ENCODE measurements around the gene NARS2. TPM values are rescaled to one million over a fixed set of nuclear protein-coding genes. Genes with fewer than 3 reads are reported as not detected.

The NARS2 gene
- total and polyA plus RNA-seq, 2 donors (not counting 1 experiment from before 2014, with no cell fraction given), result 13.2 to 15.7 TPM

DNA sequence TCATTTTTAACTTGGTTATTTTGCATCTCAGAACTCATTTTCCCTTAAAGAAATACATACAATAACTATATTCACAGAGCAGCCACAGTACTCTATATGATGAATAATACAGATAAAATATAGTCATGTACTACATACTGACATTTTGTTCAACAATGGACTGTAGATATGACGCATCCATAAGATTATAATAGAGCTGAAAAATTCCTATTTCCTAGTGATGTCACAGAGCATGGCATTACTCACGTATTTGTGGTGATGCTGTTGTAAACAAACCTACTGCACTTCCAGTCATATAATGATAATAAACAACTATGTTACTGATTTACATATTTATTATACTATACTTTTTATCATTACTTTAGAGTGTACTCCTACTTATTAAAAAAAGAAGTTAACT is 38.7 kb downstream of the NARS2 start:
- Histone ChIP-seq H3K27ac (ENCODE audit: insufficient read depth, low read length) (no peak overlapping the region), H3K79me2 (ENCODE audit: control insufficient read depth, insufficient read depth, low read length) (no peaks in the 10 kb centered on the region), H3K4me1 (ENCODE audit: control insufficient read depth, extremely low read depth, insufficient read depth, low read length) (no peaks in the 10 kb centered on the region), H3K27me3 (ENCODE audit: control insufficient read depth, insufficient read depth, low read length) (no peaks in the 10 kb centered on the region), H3K9ac (ENCODE audit: insufficient read depth, low read length) (no peak overlapping the region), H3K9me3 (ENCODE audit: control insufficient read depth, insufficient read depth, low read depth, low read length) (no peaks in the 10 kb centered on the region), H2AFZ (ENCODE audit: low read length) (no peak overlapping the region), H3K4me3 (replicated peaks in 1 of 4; ENCODE audit: control extremely low read depth in 1 of 4, insufficient read depth in 1 of 4, low read depth in 3 of 4, low read length in 4 of 4) (no peak overlapping the region), H3K4me2 (ENCODE audit: extremely low read depth, insufficient read depth, low read length) (no peak overlapping the region), H3K36me3 (ENCODE audit: control insufficient read depth, insufficient read depth, low read length) (no peaks in the 10 kb centered on the region), H4K20me1 (ENCODE audit: control insufficient read depth, extremely low read depth, insufficient read depth, low read length) (no peaks in the 10 kb centered on the region)
- TF ChIP-seq, protein P1, sequence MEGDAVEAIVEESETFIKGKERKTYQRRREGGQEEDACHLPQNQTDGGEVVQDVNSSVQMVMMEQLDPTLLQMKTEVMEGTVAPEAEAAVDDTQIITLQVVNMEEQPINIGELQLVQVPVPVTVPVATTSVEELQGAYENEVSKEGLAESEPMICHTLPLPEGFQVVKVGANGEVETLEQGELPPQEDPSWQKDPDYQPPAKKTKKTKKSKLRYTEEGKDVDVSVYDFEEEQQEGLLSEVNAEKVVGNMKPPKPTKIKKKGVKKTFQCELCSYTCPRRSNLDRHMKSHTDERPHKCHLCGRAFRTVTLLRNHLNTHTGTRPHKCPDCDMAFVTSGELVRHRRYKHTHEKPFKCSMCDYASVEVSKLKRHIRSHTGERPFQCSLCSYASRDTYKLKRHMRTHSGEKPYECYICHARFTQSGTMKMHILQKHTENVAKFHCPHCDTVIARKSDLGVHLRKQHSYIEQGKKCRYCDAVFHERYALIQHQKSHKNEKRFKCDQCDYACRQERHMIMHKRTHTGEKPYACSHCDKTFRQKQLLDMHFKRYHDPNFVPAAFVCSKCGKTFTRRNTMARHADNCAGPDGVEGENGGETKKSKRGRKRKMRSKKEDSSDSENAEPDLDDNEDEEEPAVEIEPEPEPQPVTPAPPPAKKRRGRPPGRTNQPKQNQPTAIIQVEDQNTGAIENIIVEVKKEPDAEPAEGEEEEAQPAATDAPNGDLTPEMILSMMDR (conservative IDR thresholded peaks at IDR 0.05 in 1 of 2, IDR thresholded peaks at IDR 0.05 in 1 of 2; ENCODE audit: low read depth in 1 of 2, low read length in 2 of 2), result no peak
- no peak for TF ChIP-seq EZH2 (IDR thresholded peaks at IDR 0.05; ENCODE audit: low read length, missing control alignments)
- DNase-seq (ENCODE audit: low read depth in 2 of 2), result peak; percentile 29 to 62

DNA sequence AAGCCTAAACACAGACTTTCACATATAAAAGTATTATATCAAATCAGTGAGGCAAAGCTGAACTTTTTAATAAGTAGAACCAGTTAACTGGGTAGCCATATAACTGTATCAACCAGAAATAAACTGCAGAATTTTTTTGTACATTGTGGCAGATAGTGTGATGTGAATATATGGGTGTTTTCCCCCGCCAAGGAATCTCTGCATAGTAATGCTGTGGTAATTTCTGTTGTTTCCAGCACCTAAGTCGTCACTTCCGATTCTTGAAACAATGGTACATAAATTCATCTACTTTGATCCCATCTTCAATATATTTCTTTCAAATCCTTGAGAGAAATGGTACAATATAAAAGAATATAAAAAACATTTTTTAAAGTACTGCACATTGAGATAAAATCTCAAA is 39.6 kb downstream of the NARS2 start:
- H3K27ac ChIP-seq (ENCODE audit: insufficient read depth, low read length), result no peak overlapping the region
- no peaks in the 10 kb centered on the region for H3K4me1 ChIP-seq (ENCODE audit: control insufficient read depth, extremely low read depth, insufficient read depth, low read length)
- no peaks in the 10 kb centered on the region for H3K27me3 ChIP-seq (ENCODE audit: control insufficient read depth, insufficient read depth, low read length)
- DNase-seq (ENCODE audit: low read depth in 2 of 2), result no peak
- H3K9me3 ChIP-seq (ENCODE audit: control insufficient read depth, insufficient read depth, low read depth, low read length), result no peaks in the 10 kb centered on the region
- no peak overlapping the region for H2AFZ ChIP-seq (ENCODE audit: low read length)
- no peak overlapping the region for H3K4me3 ChIP-seq (replicated peaks in 1 of 4; ENCODE audit: control extremely low read depth in 1 of 4, insufficient read depth in 1 of 4, low read depth in 3 of 4, low read length in 4 of 4)
- TF ChIP-seq, protein P1 (conservative IDR thresholded peaks at IDR 0.05 in 1 of 2, IDR thresholded peaks at IDR 0.05 in 1 of 2; ENCODE audit: low read depth in 1 of 2, low read length in 2 of 2), result no peak
- TF ChIP-seq EZH2 (IDR thresholded peaks at IDR 0.05; ENCODE audit: low read length, missing control alignments), result no peak
- H3K4me2 ChIP-seq (ENCODE audit: extremely low read depth, insufficient read depth, low read length), result no peak overlapping the region
- no peaks in the 10 kb centered on the region for H4K20me1 ChIP-seq (ENCODE audit: control insufficient read depth, extremely low read depth, insufficient read depth, low read length)
- no peaks in the 10 kb centered on the region for H3K79me2 ChIP-seq (ENCODE audit: control insufficient read depth, insufficient read depth, low read length)
- no peaks in the 10 kb centered on the region for H3K36me3 ChIP-seq (ENCODE audit: control insufficient read depth, insufficient read depth, low read length)
- no peak overlapping the region for H3K9ac ChIP-seq (ENCODE audit: insufficient read depth, low read length)

DNA sequence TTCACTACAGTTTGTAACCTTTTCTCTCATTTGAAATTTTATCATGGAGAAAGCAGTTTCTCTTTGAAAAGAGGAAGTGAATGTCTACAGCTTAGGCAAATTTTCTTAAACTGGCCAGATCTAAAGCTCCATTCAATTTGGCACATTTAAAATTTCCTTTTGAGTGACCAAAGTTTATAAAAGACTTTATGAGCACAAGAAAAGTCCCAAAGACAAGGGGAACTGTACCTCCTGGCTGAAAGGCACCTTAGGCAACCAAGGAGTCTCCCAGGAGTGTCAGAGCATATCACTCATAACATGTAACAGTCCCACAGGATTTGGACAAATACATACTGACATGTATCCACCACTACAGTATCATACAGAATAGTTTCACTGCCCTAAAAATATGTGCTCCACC is 41.3 kb downstream of the NARS2 start:
- Histone ChIP-seq H3K36me3 (ENCODE audit: control insufficient read depth, insufficient read depth, low read length) (no peaks in the 10 kb centered on the region), H3K4me2 (ENCODE audit: extremely low read depth, insufficient read depth, low read length) (no peak overlapping the region), H3K27me3 (ENCODE audit: control insufficient read depth, insufficient read depth, low read length) (no peaks in the 10 kb centered on the region), H3K9me3 (ENCODE audit: control insufficient read depth, insufficient read depth, low read depth, low read length) (no peaks in the 10 kb centered on the region), H3K9ac (ENCODE audit: insufficient read depth, low read length) (no peak overlapping the region), H2AFZ (ENCODE audit: low read length) (no peak overlapping the region), H3K27ac (ENCODE audit: insufficient read depth, low read length) (no peak overlapping the region), H3K4me3 (replicated peaks in 1 of 4; ENCODE audit: control extremely low read depth in 1 of 4, insufficient read depth in 1 of 4, low read depth in 3 of 4, low read length in 4 of 4) (no peak overlapping the region), H4K20me1 (ENCODE audit: control insufficient read depth, extremely low read depth, insufficient read depth, low read length) (no peaks in the 10 kb centered on the region), H3K4me1 (ENCODE audit: control insufficient read depth, extremely low read depth, insufficient read depth, low read length) (no peaks in the 10 kb centered on the region), H3K79me2 (ENCODE audit: control insufficient read depth, insufficient read depth, low read length) (no peaks in the 10 kb centered on the region)
- TF ChIP-seq EZH2 (IDR thresholded peaks at IDR 0.05; ENCODE audit: low read length, missing control alignments), result no peak
- TF ChIP-seq, protein P1 (conservative IDR thresholded peaks at IDR 0.05 in 1 of 2, IDR thresholded peaks at IDR 0.05 in 1 of 2; ENCODE audit: low read depth in 1 of 2, low read length in 2 of 2), result no peak
- DNase-seq (ENCODE audit: low read depth in 2 of 2), result no peak

Data from fibroblast of lung (primary cell).